Posterior vena cava (tissue), 2 donors: ENCODE data around the gene TSPAN32. TPM values are rescaled to one million over a fixed set of nuclear protein-coding genes. Genes with fewer than 3 reads are reported as not detected.

Experiments used
- DNase-seq: peaks from one replicate; pipeline ENCODE4 v3.0.0-alpha.2; 2020; ENCODE audit warnings: low spot score
- intact Hi-C, 2 donors: fragments of 100-400 bp; cut with DNase I; formaldehyde crosslinking; loops; one replicate each; pipeline versions ENCODE4 v1.14.1 to v1.14.2; 2022 to 2023
- total RNA-seq, 2 donors: library from RNA; stranded (reverse); fragmentation: NEBNext Ultra II Directional; extraction: Animal tissue kit (Norgen Biotek cat#: 25700); gene quantifications; one replicate each; pipeline ENCODE4 v1.2.1, GENCODE V29; 2021
- donor health status: DM: yes; HTN: yes; CAD: no.
- donor health status: DM: yes; HTN: yes; CAD: no.

Gene TSPAN32
- total RNA-seq, 2 donors from 2014 or later: 0.76 to 3.6 TPM

GRCh38 chr11:2309251-2310072, 7.6 kb downstream of the TSPAN32 start:
- peak; percentile 79 for DNase-seq
- intact Hi-C loops: loop anchor here (5.0 to 10.0 kb wide), 4 partner anchors 73 to 585 kb away; partner anchors contain the start of gene CDKN1C (in 1 of the 2)

GRCh38 chr11:2310073-2310785, 8.4 kb downstream of the TSPAN32 start:
- DNase-seq: peak; percentile 72
- intact Hi-C loops: loop anchor here in 1 of 2 donors (5.0 kb wide), 1 partner anchor 72 kb away; no protein-coding TSS in a partner anchor

GRCh38 chr11:2310786-2311352, 9.1 kb downstream of the TSPAN32 start:
- intact Hi-C loops: loop anchor here in 1 of 2 donors (5.0 kb wide), 1 partner anchor 71 kb away; no protein-coding TSS in a partner anchor
- peak; percentile 74 for DNase-seq

GRCh38 chr11:2311353-2312133, 9.7 kb downstream of the TSPAN32 start:
- peak; percentile 78 for DNase-seq
- intact Hi-C loops: loop anchor here in 1 of 2 donors (5.0 kb wide), 1 partner anchor 71 kb away; no protein-coding TSS in a partner anchor

GRCh38 chr11:2312232-2313042, 10.6 kb downstream of the TSPAN32 start:
- peak; percentile 87 for DNase-seq
- intact Hi-C loops: loop anchor here in 1 of 2 donors (5.0 kb wide), 1 partner anchor 70 kb away; no protein-coding TSS in a partner anchor

GRCh38 chr11:2313051-2313951, 11.5 kb downstream of the TSPAN32 start:
- intact Hi-C loops: loop anchor here in 1 of 2 donors (5.0 kb wide), 1 partner anchor 69 kb away; no protein-coding TSS in a partner anchor
- DNase-seq: peak; percentile 70

- intact Hi-C loops: loop anchor here in 1 of 2 donors (5.0 kb wide), 1 partner anchor 68 kb away; no protein-coding TSS in a partner anchor
- peak; percentile 74 for DNase-seq
Measured at GRCh38 chr11:2314136-2314524, 12.3 kb downstream of the TSPAN32 start.

GRCh38 chr11:2314525-2315394, 12.9 kb downstream of the TSPAN32 start:
- DNase-seq: peak; percentile 92
- intact Hi-C loops: loop anchor here in 1 of 2 donors (5.0 kb wide), 1 partner anchor 68 kb away; no protein-coding TSS in a partner anchor

- intact Hi-C loops: no loop called here
- no peak for DNase-seq
Measured at GRCh38 chr11:2315395-2316168, 13.8 kb downstream of the TSPAN32 start.

GRCh38 chr11:2316169-2316962, 14.6 kb downstream of the TSPAN32 start:
- intact Hi-C loops: no loop called here
- peak; percentile 76 for DNase-seq

- intact Hi-C loops: no loop called here
- DNase-seq: no peak
Measured at GRCh38 chr11:2316963-2317244, 15.1 kb downstream of the TSPAN32 start.

GRCh38 chr11:2317354-2318050, 15.7 kb downstream of the TSPAN32 start:
- intact Hi-C loops: no loop called here
- no peak for DNase-seq

- intact Hi-C loops: no loop called here
- DNase-seq: no peak
Measured at GRCh38 chr11:2318123-2318522, 16.3 kb downstream of the TSPAN32 start.

- intact Hi-C loops: no loop called here
- DNase-seq: no peak
Measured at GRCh38 chr11:2318707-2319106, 16.9 kb downstream of the TSPAN32 start.
